NCI-H146 treated with DMSO at 0.1 percent for 48 hours (cell line): ENCODE measurements around the gene CDHR5.

Source experiments
- DNase-seq: peaks from one replicate; lab custom pipeline; 2025; ENCODE audit not compliant: unreplicated experiment; lab: John Stamatoyannopoulos, UW

Gene CDHR5

GRCh38 chr11:611001-611996 is 13.5 kb downstream of the CDHR5 start:
- DNase-seq, result no peak

DNA sequence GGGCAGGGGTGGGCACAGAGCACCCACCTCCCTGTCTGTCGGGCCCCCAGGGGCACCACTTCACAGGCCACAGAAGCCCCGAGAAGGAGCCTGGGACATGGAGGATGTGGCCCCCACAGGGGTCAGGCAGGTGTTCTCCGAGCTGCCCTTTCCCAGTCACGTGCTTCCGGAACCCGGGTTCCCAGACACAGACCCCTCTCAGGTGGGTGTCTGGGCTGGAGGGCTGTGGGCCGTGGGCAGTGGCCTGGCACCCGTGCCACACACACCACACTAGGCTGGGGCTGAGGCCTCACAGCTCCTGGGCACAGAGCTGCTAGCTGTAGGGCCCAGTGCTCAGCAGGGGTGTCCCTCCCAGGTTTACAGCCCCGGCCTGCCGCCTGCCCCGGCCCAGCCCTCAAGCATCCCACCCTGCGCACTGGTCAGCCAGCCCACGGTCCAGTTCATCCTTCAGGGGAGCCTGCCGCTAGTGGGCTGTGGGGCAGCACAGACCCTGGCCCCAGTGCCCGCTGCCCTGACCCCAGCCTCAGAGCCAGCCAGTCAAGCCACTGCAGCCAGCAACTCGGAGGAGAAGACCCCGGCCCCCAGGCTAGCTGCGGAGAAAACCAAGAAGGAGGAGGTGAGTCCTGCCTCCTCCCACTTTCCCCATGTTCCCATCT is 14.5 kb downstream of the CDHR5 start:
- DNase-seq, result no peak

DNA sequence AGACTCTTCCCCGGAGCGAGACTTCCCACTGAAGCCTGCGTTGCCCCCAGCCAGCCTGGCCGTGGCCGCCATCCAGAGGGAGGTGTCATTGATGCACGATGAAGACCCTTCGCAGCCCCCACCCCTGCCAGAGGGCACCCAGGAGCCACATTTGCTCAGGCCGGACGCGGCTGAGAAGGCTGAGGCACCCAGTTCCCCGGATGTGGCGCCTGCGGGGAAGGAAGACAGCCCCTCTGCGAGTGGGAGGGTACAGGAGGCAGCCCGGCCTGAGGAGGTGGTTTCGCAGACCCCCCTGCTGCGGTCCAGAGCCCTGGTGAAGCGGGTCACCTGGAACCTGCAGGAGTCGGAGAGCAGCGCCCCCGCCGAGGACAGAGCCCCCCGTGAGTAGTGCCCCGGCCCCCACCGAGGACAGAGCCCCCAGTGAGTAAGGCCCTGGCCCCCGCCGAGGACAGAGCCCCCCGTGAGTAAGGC is 15.4 kb downstream of the CDHR5 start:
- no peak for DNase-seq

DNA sequence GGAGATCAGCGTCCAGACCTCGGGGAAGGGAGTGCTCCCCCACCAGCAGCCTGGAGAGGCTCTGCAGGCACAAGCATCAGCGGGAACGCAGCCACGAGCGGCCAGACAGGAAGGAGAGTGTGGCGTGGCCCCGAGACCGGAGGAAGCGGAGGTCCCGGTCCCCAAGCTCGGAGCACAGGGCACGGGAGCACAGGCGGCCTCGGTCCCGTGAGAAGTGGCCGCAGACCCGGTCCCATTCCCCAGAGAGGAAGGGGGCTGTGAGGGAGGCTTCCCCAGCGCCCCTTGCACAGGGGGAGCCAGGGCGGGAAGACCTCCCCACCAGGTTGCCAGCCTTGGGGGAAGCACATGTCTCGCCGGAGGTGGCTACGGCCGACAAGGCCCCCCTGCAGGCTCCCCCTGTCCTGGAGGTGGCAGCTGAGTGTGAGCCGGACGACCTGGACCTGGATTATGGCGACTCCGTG is 15.9 kb downstream of the CDHR5 start:
- DNase-seq, result no peak

GRCh38 chr11:607971-608659 is 16.6 kb downstream of the CDHR5 start:
- DNase-seq, result no peak

GRCh38 chr11:607020-607780 is 17.6 kb downstream of the CDHR5 start:
- no peak for DNase-seq

GRCh38 chr11:606245-606644 is 18.5 kb downstream of the CDHR5 start:
- DNase-seq, result no peak

- DNase-seq, result no peak
Observed at GRCh38 chr11:605286-606129, 19.2 kb downstream of the CDHR5 start.

DNA sequence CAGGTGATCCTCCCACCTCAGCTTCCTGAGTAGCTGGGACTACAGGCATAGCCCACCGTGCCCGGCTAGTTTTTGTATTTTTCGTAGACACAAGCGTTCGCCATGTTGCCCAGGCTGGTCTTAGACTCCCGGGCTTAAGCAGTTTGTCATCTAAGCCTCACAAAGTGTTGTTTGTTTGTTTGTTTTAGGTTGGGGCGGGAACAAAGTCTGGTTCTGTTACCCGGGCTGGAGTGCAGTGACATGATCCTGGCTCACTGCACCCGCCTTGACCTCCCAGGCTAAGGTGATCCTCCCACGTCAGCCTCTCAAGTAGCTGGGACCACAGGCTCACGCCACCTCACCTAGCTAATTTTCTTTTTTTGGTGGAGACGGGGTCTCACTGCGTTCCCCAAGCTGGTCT is 21.6 kb downstream of the CDHR5 start:
- no peak for DNase-seq

GRCh38 chr11:601573-602245 is 23.0 kb downstream of the CDHR5 start:
- no peak for DNase-seq

- no peak for DNase-seq
Observed at GRCh38 chr11:598005-598680, 26.6 kb downstream of the CDHR5 start.

GRCh38 chr11:597166-597725 is 27.5 kb downstream of the CDHR5 start:
- DNase-seq, result no peak

DNA sequence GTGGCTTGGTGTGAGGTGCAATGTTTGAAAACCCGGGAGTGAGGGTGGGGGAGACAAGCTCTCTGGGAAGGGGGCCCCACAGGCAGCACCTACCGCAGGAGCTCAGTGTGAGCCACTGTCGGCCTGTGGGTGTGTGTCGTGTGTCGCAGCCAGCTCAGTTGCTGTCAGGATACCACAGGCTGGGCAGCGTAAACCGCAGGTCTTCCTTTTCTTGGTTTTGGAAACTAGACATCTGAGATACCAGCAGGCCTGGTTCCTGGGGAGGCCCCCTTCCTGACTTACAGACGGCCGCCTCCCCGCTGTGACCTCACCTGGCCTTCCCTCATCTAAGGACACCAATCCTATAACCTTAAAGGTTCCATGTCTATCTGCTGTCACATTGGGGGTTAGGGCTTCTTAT is 28.4 kb downstream of the CDHR5 start:
- DNase-seq, result no peak

DNA sequence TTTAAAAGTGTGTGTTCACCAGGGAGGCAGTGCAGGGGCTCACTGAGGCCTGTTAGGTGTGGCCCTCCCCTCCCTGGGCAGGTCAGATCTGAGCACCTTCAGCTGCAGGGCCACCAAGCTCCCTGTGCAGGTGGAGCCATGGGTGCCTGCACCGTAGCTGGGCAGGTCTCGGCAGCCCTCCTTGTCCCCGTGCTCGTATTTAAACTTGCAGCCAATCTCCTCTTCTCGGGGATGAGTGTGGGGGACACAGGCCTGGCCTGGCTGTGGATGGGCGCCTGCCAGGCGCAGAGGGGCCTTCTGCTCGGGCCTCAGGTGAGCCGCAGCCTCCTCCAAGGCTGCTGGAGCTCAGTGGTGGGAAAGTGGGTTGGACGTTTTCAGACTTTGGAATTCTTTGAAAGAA is 29.4 kb downstream of the CDHR5 start:
- DNase-seq, result no peak

DNA sequence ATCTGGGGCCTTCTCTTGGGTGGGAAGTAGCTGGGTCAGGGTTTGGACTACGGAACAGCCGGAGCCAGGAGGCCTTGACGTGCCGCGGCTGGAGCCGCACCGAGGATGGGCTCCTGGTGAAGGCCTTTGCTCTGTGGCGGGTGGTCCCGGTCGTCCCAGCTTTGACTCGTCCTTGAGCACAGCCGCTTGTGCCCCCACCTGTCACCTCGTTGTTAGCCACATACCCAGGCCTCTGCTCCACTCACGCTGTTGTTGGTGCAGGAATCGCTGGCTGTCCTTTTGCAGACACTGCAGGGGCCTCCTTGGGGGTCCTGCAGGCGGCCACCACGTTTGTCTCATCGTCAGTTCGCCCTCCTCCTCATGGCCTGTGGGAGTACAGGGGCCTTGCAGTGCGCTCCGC is 31.4 kb downstream of the CDHR5 start:
- DNase-seq, result no peak

DNA sequence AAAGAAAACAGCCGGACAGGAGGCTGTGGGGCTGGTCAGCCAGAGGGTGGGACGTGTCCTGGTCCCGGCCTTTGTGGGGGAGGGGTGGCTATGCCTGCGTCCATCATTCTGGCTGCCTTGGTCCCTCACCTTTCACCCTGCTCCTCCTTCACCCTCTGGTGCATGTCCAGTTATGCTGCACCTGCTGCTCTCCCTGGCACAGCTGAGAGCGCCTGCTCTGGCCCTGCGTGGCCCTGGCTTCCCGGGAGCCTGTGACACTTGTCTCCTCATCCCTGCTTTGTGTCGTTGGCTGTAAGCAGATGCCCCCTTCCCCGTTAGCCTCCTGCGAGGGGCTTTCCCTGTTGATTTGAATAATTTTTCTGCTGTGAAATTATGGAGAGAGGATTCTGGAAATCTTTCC is 31.8 kb downstream of the CDHR5 start:
- DNase-seq, result no peak

DNA sequence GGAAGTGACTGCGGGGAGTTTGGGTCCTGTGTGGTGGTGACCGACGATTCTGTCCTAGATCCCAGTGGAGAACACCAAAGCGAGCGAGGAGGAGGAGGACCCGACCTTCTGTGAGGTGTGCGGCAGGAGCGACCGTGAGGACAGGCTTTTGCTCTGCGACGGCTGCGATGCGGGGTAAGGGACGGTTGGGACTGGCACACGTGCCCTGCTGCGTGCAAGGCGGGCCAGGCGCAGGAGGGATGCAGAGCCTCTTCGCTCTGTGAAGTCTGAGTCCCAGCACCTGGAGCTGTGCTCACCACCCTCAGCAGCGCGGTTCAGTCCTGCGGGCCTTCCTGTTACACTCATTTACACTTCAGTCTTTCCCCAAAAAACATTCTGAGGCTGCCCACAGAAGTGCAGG is 32.3 kb downstream of the CDHR5 start:
- no peak for DNase-seq

DNA sequence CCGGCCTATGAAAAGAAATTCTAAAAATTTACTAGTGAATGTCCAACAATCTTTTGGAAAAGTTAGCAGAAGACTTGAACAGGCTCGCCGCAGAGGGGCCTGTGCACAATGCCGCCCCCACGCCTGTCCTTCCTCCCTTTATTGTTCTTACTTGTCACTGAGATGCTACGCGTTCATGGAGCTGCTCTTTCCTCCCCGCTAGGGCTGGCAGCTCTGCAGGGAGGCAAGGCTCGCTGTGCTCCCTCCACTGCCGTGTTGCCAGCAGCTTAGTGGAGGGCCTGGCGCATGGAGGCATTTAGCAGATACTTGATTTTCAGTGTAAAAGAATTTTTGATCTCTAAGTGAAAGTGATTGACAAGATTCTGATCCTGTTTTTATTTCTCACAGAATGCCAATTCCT is 33.8 kb downstream of the CDHR5 start:
- DNase-seq, result no peak
